HG03354 (cell line): Measurements from ENCODE around the gene TM4SF18.

Source experiments
- ATAC-seq: cut with Tn5 transposase; IDR thresholded peaks from one replicate; pipeline ENCODE4 v1.9.1; 2021; ENCODE audit warnings: mild to moderate bottlenecking; ENCODE audit not compliant: unreplicated experiment, poor library complexity, severe bottlenecking

Gene TM4SF18

GRCh38 chr3:149332227-149332765 lies 1.1 kb downstream of the TM4SF18 start:
- no peak for ATAC-seq

GRCh38 chr3:149331396-149331795 lies 2.0 kb downstream of the TM4SF18 start:
- ATAC-seq = no peak

GRCh38 chr3:149330609-149331331 lies 2.7 kb downstream of the TM4SF18 start:
- no peak for ATAC-seq

DNA sequence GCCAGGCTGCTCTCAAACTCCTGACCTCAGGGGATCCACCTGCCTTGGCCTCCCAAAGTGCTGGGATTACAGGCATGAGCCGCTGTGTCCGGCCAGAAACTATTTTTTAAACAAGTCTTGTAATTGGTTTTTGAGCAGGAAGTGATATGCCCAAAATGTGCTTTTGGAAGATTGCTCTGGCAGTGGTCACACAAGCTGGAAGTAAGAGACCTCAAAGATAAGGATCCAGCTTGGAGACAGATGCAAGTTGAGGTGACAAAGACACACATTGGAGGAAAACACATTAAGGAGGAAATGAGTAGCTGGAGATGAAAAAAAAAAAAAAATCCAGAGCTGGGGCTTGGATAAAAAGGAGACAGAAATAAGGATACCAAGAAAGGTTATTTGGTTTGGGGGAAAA lies 6.3 kb downstream of the TM4SF18 start:
- no peak for ATAC-seq

GRCh38 chr3:149325581-149325980 lies 7.9 kb downstream of the TM4SF18 start:
- ATAC-seq = no peak

DNA sequence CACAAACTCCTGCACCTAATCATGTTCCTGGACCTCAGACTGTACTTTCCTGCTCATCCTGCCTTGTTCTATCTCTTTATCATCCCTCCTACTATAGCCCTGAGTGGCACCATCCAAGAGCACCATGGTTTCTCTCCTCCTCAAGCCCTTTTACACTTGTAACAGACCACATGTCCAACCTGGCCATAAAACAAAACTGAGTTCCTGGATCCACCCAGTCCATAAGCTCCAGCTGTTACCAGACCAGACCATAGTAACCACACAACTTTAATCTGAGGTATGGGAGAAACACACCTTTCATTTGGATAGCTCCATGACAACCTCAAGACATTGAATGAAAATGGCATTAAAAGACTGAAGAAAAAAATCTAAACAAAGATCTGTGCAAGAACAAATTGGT lies 9.1 kb downstream of the TM4SF18 start:
- no peak for ATAC-seq

GRCh38 chr3:149321640-149322039 lies 11.8 kb downstream of the TM4SF18 start:
- ATAC-seq = no peak

GRCh38 chr3:149321136-149321535 lies 12.3 kb downstream of the TM4SF18 start:
- no peak for ATAC-seq

GRCh38 chr3:149319750-149320149 lies 13.7 kb downstream of the TM4SF18 start:
- no peak for ATAC-seq

- ATAC-seq = no peak
Measured at GRCh38 chr3:149317072-149317471, 16.4 kb downstream of the TM4SF18 start.

DNA sequence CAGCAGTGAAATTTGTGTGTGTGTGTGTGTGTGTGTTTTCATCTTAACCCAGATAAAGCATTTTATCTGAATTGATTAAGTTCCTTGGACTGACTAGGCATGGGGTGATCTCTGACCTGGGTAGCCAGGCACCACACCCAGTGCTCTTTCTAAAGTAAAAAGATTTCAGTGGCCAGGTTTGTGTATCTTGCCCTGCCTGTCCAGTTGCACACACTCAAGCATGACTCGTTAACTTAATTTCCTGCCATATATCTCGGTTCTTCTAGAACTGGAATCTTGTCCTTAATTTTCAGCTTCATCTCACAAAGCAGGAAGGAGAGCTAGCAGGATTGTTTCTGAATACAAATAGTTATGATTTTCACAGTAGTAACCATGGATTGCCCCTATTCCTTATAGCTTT lies 17.0 kb downstream of the TM4SF18 start:
- no peak for ATAC-seq

- no peak for ATAC-seq
Measured at GRCh38 chr3:149315694-149316093, 17.7 kb downstream of the TM4SF18 start.

DNA sequence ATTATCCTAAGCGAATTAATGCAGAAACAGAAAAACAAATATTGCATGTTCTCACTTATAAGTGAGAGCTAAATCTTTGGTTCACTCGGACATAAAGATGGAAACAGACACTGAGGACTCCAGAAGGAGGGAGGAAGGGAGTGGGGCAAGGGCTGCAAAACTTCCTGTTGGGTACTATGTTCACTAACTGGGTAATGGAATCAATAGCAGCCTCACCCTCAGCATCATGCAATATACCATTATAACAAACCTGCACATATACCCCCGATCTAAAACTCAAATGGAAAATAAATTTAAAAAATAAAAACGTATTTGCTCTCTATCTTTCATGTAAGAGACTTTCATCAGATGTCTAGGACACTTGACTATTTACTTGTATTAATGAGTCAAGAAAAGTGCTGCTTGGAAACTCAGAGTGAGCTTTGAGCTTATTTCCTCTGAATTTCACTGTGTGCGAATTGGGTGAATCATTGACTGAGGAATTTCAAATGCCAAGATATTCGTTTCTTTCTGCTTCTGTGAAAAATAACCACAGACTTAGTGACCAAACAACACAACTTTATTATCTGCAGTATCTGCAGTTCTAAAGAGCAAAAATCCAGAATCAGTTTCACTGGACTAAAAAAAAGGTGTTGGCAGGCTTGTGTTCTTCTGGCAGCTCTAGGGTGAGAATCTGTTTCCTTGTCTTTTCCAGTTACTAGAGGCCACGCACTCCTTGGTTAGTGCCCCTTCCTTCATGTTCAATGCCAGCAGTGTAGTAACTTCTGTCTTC lies 18.4 kb downstream of the TM4SF18 start:
- no peak for ATAC-seq

DNA sequence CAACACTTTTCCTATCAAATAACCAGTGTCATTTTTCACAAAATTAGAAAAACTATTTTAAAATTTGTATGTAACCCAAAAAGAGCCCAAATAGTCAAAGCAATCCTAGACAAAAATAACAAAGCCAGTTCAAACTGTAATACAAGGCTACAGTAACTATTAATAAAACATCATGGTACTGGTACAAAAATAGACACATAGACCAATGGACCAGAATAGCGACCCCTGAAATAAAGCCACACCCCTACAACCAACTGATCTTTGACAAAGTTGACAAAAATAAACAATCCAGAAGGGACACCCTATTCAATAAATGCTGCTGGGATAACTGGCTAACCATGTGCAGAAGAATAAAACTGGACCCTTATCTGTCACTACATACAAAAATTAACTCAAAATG lies 19.9 kb downstream of the TM4SF18 start:
- ATAC-seq = no peak

DNA sequence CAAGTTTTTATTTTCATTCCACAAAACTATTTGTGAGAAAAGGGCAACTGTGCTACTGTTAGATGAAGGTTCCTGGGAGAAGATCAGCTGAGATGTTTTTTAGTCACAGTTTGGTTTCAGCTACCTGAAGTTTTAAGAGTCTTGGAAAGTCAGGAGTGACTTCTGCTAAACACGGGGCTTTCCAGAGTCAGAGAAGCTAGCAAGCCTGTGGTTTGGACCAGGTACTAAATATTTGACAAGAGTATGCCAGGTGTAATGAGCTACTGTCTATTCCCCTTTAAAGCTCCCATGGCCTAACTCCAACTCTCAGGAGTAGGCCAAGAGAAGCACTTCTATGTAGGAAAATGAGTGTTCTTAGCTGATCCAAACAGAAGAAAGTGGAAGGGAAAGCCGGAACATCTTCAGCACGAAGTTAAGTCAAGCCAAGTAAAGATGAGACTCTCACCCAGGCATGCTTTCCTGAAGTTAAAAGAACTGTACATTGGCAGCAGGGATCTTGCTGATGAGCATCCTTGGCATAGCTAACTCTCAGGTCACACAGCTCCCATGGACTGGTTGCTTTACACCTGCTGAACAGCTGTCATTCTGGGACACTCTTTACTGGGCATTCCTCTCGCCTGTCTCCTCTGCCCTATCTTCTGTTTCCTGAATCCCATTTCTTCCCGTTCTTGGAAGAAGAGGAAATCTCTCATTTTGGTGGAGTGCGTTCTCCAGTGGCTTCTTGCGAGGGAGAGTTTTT lies 22.5 kb downstream of the TM4SF18 start:
- no peak for ATAC-seq

GRCh38 chr3:149307435-149307783 lies 26.0 kb downstream of the TM4SF18 start:
- no peak for ATAC-seq

GRCh38 chr3:149306751-149307434 lies 26.5 kb downstream of the TM4SF18 start:
- no peak for ATAC-seq

- ATAC-seq = no peak
Measured at GRCh38 chr3:149305376-149305775, 28.1 kb downstream of the TM4SF18 start.

DNA sequence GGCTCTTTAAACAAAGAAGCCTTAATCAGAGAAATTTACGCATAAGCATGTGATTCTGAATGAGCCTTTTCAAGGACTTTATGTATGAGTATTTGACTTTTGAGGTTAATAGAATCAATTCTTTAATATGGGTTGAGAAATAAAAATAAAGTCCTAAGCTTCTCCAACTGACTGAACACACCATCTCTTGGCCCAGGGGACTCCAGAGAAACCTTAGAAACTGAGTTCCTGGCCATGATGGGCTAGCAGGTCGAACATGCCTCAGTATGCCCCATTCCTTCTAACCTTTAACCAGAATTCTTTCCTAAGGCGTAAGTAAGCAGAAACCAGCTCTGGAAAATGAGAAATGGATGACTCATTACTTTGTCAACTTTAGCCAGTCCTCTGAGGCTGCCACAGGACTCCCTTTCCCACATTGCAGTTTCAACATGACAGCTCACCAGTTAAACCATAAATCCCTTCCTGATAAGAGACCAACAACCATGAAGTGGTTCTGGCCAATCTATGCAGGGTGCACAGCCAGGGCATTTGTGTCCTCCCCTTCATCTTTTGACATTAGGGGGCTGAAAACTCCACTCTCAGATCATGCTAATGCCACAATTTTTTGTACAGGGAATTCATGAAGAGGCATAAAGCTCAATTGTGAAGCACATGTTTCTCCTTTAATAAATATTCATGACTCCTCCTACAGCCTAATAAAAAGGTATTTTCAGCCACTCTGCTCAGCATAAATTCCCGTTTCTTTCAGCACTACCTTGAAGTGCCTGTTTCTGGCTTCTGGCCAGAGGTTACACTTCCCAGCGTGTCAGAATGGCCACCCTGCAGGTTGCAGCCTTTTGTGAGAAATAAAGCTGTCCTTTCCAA lies 33.3 kb downstream of the TM4SF18 start:
- no peak for ATAC-seq
